OCI-LY7 (cell line): Measurements from ENCODE around the gene PDXK. TPM values are rescaled to one million over a fixed set of nuclear protein-coding genes. Genes with fewer than 3 reads are reported as not detected.

Source experiments
- BruUV-seq: library from RNA; stranded (reverse); fragments of 400-500 nt; replicated peaks from 2 replicates; lab custom pipeline; 2021; lab: Mats Ljungman, UMichigan
- CTCF ChIA-PET: fragments of 300-600 bp; sonication (Branson Sonifier 250); formaldehyde crosslinking; loops from one replicate; lab custom pipeline; 2022; ENCODE audit warnings: antibody characterized with exemption; ENCODE audit not compliant: unreplicated experiment; lab: Charles Lee
- POLR2A ChIA-PET: fragments of 300-600 bp; sonication (Branson Sonifier 250); formaldehyde crosslinking; loops from one replicate; lab custom pipeline; 2022; ENCODE audit warnings: antibody characterized with exemption; lab: Charles Lee
- DNase-seq: peaks from one replicate; pipeline ENCODE4 v3.0.0-alpha.2; 2015; ENCODE audit warnings: low spot score
- H2AFZ ChIP-seq: fragments of 200-600 bp; sonication (generic), shearing (Covaris generic); 2 replicates; pipeline ENCODE4 v1.6.1; 2014; ENCODE audit warnings: mild to moderate bottlenecking, antibody characterized with exemption, low read length, moderate library complexity
- H3K27ac ChIP-seq: fragments of 200-600 bp; sonication (generic); 2 replicates; pipeline ENCODE4 v1.5.1; 2014; ENCODE audit warnings: mixed run types, low read depth, mild to moderate bottlenecking, moderate library complexity, low read length, inconsistent platforms; ENCODE audit not compliant: poor library complexity, severe bottlenecking
- H3K36me3 ChIP-seq: fragments of 200-600 bp; sonication (generic); 2 replicates; pipeline ENCODE4 v1.6.1; 2014; ENCODE audit warnings: mild to moderate bottlenecking, antibody characterized with exemption, low read length, moderate library complexity, mixed read lengths; ENCODE audit not compliant: insufficient read depth
- H3K4me1 ChIP-seq: fragments of 200-600 bp; sonication (generic); 2 replicates; pipeline ENCODE4 v1.5.1; 2014; ENCODE audit warnings: mild to moderate bottlenecking, low read length; ENCODE audit not compliant: insufficient read depth, poor library complexity, severe bottlenecking
- H3K4me2 ChIP-seq: fragments of 200-600 bp; sonication (generic); 2 replicates; pipeline ENCODE4 v1.6.1; 2014; ENCODE audit warnings: mild to moderate bottlenecking, low read length
- H3K4me3 ChIP-seq: fragments of 200-600 bp; sonication (generic); 2 replicates; pipeline ENCODE4 v1.5.1; 2014; ENCODE audit warnings: mild to moderate bottlenecking, low read depth, low read length; ENCODE audit not compliant: poor library complexity, severe bottlenecking
- H3K79me2 ChIP-seq: fragments of 200-600 bp; sonication (generic); 2 replicates; pipeline ENCODE4 v1.6.1; 2016; ENCODE audit warnings: low read depth, mild to moderate bottlenecking, low read length, moderate library complexity, mixed read lengths; ENCODE audit not compliant: insufficient read depth
- H3K9me2 ChIP-seq: fragments of 200-600 bp; sonication (generic); 2 replicates; pipeline ENCODE4 v1.6.1; 2016; ENCODE audit warnings: mild to moderate bottlenecking, low read length, mixed read lengths; ENCODE audit not compliant: insufficient read depth
- H3K9me3 ChIP-seq: fragments of 200-600 bp; sonication (generic); 2 replicates; pipeline ENCODE4 v1.6.1; 2014; ENCODE audit warnings: mild to moderate bottlenecking, mixed run types, low read length, mixed read lengths
- H4K20me1 ChIP-seq: fragments of 200-600 bp; sonication (generic); 2 replicates; pipeline ENCODE4 v1.6.1; 2014; ENCODE audit warnings: mild to moderate bottlenecking, antibody characterized with exemption, low read length, moderate library complexity, mixed read lengths; ENCODE audit not compliant: insufficient read depth
- CTCF ChIP-seq: fragments of 200-600 bp; sonication (generic); conservative IDR thresholded peaks from 2 replicates; pipeline ENCODE4 v1.5.1; 2014; ENCODE audit warnings: mild to moderate bottlenecking, antibody characterized with exemption, low read length, moderate library complexity, mixed read lengths
- EZH2phosphoT487 ChIP-seq: fragments of 200-600 bp; sonication (generic); IDR thresholded peaks from 2 replicates; pipeline ENCODE4 v1.6.1; 2018; ENCODE audit warnings: low read depth, borderline replicate concordance, mild to moderate bottlenecking, mixed run types, antibody characterized with exemption, low read length, moderate library complexity, mixed read lengths
- intact Hi-C: fragments of 100-400 bp; cut with micrococcal nuclease; formaldehyde crosslinking; loops from one replicate; pipeline ENCODE4 v1.10.0; 2022; ENCODE audit not compliant: unreplicated experiment
- total RNA-seq, 2 experiments: library from RNA; depleted of rRNA in 1 of 2; stranded (reverse); fragments of >200 nt in 1 of 2; shearing (Covaris generic) in 1 of 2; gene quantifications; 2 replicates each; pipeline ENCODE4 v1.2.3, GENCODE V29; 2014 to 2022

Gene PDXK
- total RNA-seq, 2 experiments from 2014 or later = 32.8 to 67.0 TPM

GRCh38 chr21:43757601-43758000 is 38.7 kb downstream of the PDXK start:
- H2AFZ ChIP-seq = no peak overlapping the region
- no peak for TF ChIP-seq EZH2phosphoT487
- TF ChIP-seq CTCF = no peak
- no peak overlapping the region for H3K27ac ChIP-seq
- H4K20me1 ChIP-seq = no peaks in the 10 kb centered on the region
- no peaks in the 10 kb centered on the region for H3K9me3 ChIP-seq
- H3K4me1 ChIP-seq = no peaks in the 10 kb centered on the region
- peaks cover 34% of the 10 kb centered on the region for H3K36me3 ChIP-seq
- H3K9me2 ChIP-seq = no peaks in the 10 kb centered on the region
- no peak for DNase-seq
- no peak overlapping the region for H3K4me2 ChIP-seq
- no peaks in the 10 kb centered on the region for H3K79me2 ChIP-seq
- POLR2A ChIA-PET = interaction anchor here (0.7 to 1.0 kb wide), 2 partner anchors 12 to 942 kb away, joined by 3 read pairs; no protein-coding TSS in a partner anchor
- no TSS peak for BruUV-seq
- CTCF ChIA-PET = no interaction called here
- no peak overlapping the region for H3K4me3 ChIP-seq
- intact Hi-C loops = no loop called here

- intact Hi-C loops = no loop called here
- H2AFZ ChIP-seq = no peak overlapping the region
- peaks cover 28% of the 10 kb centered on the region for H3K36me3 ChIP-seq
- DNase-seq = no peak
- CTCF ChIA-PET = interaction anchor here (0.5 kb wide), 1 partner anchor 31 kb away, joined by 3 read pairs; no protein-coding TSS in a partner anchor
- no TSS peak for BruUV-seq
- H3K9me3 ChIP-seq = no peaks in the 10 kb centered on the region
- no peak overlapping the region for H3K4me3 ChIP-seq
- TF ChIP-seq EZH2phosphoT487 (no peak), CTCF (no peak)
- H3K27ac ChIP-seq = no peak overlapping the region
- POLR2A ChIA-PET = interaction anchor here (0.7 to 1.0 kb wide), 2 partner anchors 12 to 941 kb away, joined by 3 read pairs; no protein-coding TSS in a partner anchor
- no peaks in the 10 kb centered on the region for H3K4me1 ChIP-seq
- no peaks in the 10 kb centered on the region for H3K9me2 ChIP-seq
- H3K4me2 ChIP-seq = no peak overlapping the region
- no peaks in the 10 kb centered on the region for H4K20me1 ChIP-seq
- H3K79me2 ChIP-seq = no peaks in the 10 kb centered on the region
Observed at GRCh38 chr21:43758111-43758641, 39.2 kb downstream of the PDXK start.

- no peaks in the 10 kb centered on the region for H3K4me1 ChIP-seq
- no peaks in the 10 kb centered on the region for H3K9me2 ChIP-seq
- H3K79me2 ChIP-seq = no peaks in the 10 kb centered on the region
- no peaks in the 10 kb centered on the region for H3K9me3 ChIP-seq
- ChIA-PET CTCF (no interaction called here), POLR2A (no interaction called here)
- no peak overlapping the region for H2AFZ ChIP-seq
- H3K4me3 ChIP-seq = no peak overlapping the region
- no peaks in the 10 kb centered on the region for H4K20me1 ChIP-seq
- peaks cover 24% of the 10 kb centered on the region for H3K36me3 ChIP-seq
- intact Hi-C loops = no loop called here
- H3K27ac ChIP-seq = no peak overlapping the region
- TSS peak; percentile 37 for BruUV-seq
- TF ChIP-seq EZH2phosphoT487 (no peak), CTCF (no peak)
- no peak overlapping the region for H3K4me2 ChIP-seq
- DNase-seq = no peak
Observed at GRCh38 chr21:43758811-43759210, 39.9 kb downstream of the PDXK start.
